ENCODE measurements around the gene RIPOR2. TPM values are rescaled to one million over a fixed set of nuclear protein-coding genes. Genes with fewer than 3 reads are reported as not detected.

Gene RIPOR2
- total RNA-seq, 2 experiments from 2014 or later = 88.3 to 96.3 TPM

- CTCF ChIA-PET = interaction anchor here (0.5 to 9.4 kb wide), 10 partner anchors 10 to 115 kb away, joined by 3 to 89 read pairs (median 4); partner anchors contain the start of gene RIPOR2
- TF ChIP-seq, protein P1, sequence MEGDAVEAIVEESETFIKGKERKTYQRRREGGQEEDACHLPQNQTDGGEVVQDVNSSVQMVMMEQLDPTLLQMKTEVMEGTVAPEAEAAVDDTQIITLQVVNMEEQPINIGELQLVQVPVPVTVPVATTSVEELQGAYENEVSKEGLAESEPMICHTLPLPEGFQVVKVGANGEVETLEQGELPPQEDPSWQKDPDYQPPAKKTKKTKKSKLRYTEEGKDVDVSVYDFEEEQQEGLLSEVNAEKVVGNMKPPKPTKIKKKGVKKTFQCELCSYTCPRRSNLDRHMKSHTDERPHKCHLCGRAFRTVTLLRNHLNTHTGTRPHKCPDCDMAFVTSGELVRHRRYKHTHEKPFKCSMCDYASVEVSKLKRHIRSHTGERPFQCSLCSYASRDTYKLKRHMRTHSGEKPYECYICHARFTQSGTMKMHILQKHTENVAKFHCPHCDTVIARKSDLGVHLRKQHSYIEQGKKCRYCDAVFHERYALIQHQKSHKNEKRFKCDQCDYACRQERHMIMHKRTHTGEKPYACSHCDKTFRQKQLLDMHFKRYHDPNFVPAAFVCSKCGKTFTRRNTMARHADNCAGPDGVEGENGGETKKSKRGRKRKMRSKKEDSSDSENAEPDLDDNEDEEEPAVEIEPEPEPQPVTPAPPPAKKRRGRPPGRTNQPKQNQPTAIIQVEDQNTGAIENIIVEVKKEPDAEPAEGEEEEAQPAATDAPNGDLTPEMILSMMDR (IDR thresholded peaks at IDR 0.05) = no peak
- Mint-ChIP-seq H3K27ac (peak overlapping the region; percentile 87), H3K27me3 (no peaks in the 10 kb centered on the region), H3K36me3 (ENCODE audit: low read depth) (peaks cover 72% of the 10 kb centered on the region), H3K9me3 (peaks cover 16% of the 10 kb centered on the region), H3K4me1 (ENCODE audit: low read depth) (peaks cover 90% of the 10 kb centered on the region), H3K4me3 (no peak overlapping the region)
- DNase-seq (no peak), ATAC-seq (no peak)
- intact Hi-C loops (cut with micrococcal nuclease) = no loop called here
- POLR2A ChIA-PET = interaction anchor here (1.0 to 4.3 kb wide), 5 partner anchors 13 to 112 kb away, joined by 3 to 22 read pairs (median 3); no protein-coding TSS in a partner anchor
Measured at GRCh38 chr6:24902782-24903181, 33.0 kb downstream of the RIPOR2 start.

DNA sequence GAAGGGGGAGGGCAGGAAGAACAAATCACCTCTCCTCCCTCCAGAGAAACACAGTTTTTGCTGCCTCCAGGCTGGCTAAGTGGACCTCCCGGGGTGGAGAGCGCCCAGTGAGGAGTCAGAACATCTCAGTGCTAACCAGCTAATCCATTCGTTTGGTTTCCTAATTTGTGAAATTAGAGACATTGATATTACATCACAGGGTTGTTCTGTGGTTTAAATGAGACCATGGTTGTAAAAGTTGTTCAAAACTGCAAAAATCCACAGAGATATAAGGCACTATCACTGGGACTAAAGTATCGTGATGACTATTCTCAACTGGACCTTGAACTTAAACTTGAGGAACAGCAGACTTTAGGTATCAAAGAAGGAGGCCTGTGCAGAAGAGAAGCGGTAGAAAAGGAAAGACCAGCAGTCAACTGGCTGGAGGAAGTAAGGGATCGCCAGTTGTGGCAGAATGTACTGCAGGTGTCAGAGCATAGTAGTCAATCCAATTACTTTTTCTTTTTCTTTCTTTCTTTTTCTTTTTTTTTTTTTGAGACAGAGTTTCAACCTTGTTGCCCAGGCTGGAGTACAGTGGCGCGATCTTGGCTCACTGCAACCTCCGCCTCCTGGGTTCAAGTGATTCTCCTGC, 33.9 kb downstream of the RIPOR2 start:
- TF ChIP-seq, protein P1 (IDR thresholded peaks at IDR 0.05) = no peak
- Mint-ChIP-seq H3K36me3 (ENCODE audit: low read depth) (peaks cover 73% of the 10 kb centered on the region), H3K9me3 (peaks cover 16% of the 10 kb centered on the region), H3K4me1 (ENCODE audit: low read depth) (peaks cover 88% of the 10 kb centered on the region), H3K4me3 (peak overlapping the region; percentile 29), H3K27ac (peak overlapping the region; percentile 87), H3K27me3 (no peaks in the 10 kb centered on the region)
- no peak for ATAC-seq
- no peak for DNase-seq
- POLR2A ChIA-PET = interaction anchor here (1.2 to 4.6 kb wide), 6 partner anchors 8 to 111 kb away, joined by 3 to 44 read pairs (median 14); partner anchors contain the start of gene RIPOR2
- intact Hi-C loops (cut with micrococcal nuclease) = no loop called here
- CTCF ChIA-PET = interaction anchor here (1.2 to 9.4 kb wide), 5 partner anchors 13 to 90 kb away, joined by 3 to 89 read pairs (median 5); partner anchors contain the start of gene RIPOR2

- Mint-ChIP-seq H3K27ac (peak overlapping the region; percentile 87), H3K36me3 (ENCODE audit: low read depth) (peaks cover 73% of the 10 kb centered on the region), H3K4me1 (ENCODE audit: low read depth) (peaks cover 85% of the 10 kb centered on the region), H3K4me3 (peak overlapping the region; percentile 29), H3K9me3 (peaks cover 16% of the 10 kb centered on the region), H3K27me3 (no peaks in the 10 kb centered on the region)
- intact Hi-C loops (cut with micrococcal nuclease) = no loop called here
- ATAC-seq (peak; percentile 43), DNase-seq (no peak)
- TF ChIP-seq, protein P1 (IDR thresholded peaks at IDR 0.05) = no peak
- ChIA-PET POLR2A (interaction anchor here (0.7 to 4.6 kb wide), 14 partner anchors 9 to 125 kb away, joined by 3 to 44 read pairs (median 6); partner anchors contain the start of gene RIPOR2), CTCF (interaction anchor here (1.5 to 9.4 kb wide), 10 partner anchors 10 to 117 kb away, joined by 4 to 89 read pairs (median 22); partner anchors contain the start of gene RIPOR2)
Measured at GRCh38 chr6:24900917-24901697, 34.7 kb downstream of the RIPOR2 start.

GRCh38 chr6:24899997-24900325, 35.8 kb downstream of the RIPOR2 start:
- Mint-ChIP-seq H3K36me3 (ENCODE audit: low read depth) (peaks cover 68% of the 10 kb centered on the region), H3K27ac (peak overlapping the region; percentile 89), H3K27me3 (no peaks in the 10 kb centered on the region), H3K4me3 (peak overlapping the region; percentile 61), H3K4me1 (ENCODE audit: low read depth) (peaks cover 80% of the 10 kb centered on the region), H3K9me3 (peaks cover 16% of the 10 kb centered on the region)
- ChIA-PET CTCF (interaction anchor here (0.8 to 9.4 kb wide), 16 partner anchors 9 to 171 kb away, joined by 3 to 89 read pairs (median 8); partner anchors contain the start of gene RIPOR2), POLR2A (interaction anchor here (0.7 to 4.6 kb wide), 17 partner anchors 9 to 126 kb away, joined by 3 to 44 read pairs (median 7); partner anchors contain the start of gene RIPOR2)
- intact Hi-C loops (cut with micrococcal nuclease) = no loop called here
- DNase-seq = peak; percentile 77
- TF ChIP-seq, protein P1 (IDR thresholded peaks at IDR 0.05) = no peak
- ATAC-seq = peak; percentile 73
